ENCODE data around the gene CYP26B1.

DNA sequence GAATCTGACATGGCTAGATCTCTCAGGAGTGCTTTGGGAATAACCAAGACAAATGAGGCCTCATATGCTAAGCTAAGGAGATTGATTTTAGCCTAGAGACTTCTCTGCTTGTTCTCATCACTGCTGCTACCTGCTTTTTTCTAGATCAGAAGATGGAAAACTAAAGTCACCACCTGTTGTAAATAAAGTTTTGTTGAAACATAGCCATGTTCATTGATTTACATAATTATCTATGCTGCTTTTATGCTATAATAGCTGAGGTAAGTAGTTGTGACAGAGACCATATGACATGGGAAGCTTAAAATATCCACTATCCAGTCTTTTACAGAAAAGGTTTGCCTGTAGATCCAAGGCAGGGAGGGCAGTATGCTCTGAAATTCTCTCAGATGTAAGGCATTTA lies 46.1 kb upstream of the CYP26B1 start:
- TF ChIP-seq CTCF (IDR thresholded peaks at IDR 0.05; ENCODE audit: low read length): no peak
- no peak for TF ChIP-seq EZH2phosphoT487 (IDR thresholded peaks at IDR 0.05; ENCODE audit: low read length)
- no peak for TF ChIP-seq EZH2 (optimal IDR thresholded peaks at IDR 0.05; ENCODE audit: low read depth, low read length)

All from MM.1S (cell line).